Measurements from ENCODE around the gene CD58. TPM values are rescaled to one million over a fixed set of nuclear protein-coding genes. Genes with fewer than 3 reads are reported as not detected.

CD58 gene
- total RNA-seq, 1 experiment from 2014 or later: 8.2 TPM

DNA sequence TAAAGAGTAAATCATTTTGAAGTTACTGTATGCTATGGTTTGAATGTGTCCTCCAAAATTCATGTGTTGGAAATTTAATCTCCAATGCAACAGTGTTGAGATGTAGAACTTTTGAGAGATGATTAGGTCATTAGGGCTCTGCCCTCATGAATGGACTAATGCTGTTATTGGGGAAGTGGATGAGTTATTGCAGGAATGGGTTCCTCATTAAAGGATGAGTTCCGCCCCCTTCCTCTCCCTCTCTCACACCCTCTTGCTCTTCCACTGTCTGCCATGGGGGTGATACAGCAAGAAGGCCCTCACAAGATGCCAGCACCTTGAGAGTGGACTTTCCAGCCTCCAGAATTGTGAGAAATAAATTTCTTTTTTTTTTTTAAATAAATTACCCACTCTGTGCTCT lies 100.2 kb downstream of the CD58 start:
- no peak overlapping the region for H3K4me3 ChIP-seq (ENCODE audit: low read depth, low read length, poor library complexity, severe bottlenecking)
- H3K27ac ChIP-seq (ENCODE audit: low read depth, low read length, poor library complexity, severe bottlenecking): no peak overlapping the region
- intact Hi-C loops (cut with micrococcal nuclease; ENCODE audit: unreplicated experiment): no loop called here
- TF ChIP-seq, protein P1, sequence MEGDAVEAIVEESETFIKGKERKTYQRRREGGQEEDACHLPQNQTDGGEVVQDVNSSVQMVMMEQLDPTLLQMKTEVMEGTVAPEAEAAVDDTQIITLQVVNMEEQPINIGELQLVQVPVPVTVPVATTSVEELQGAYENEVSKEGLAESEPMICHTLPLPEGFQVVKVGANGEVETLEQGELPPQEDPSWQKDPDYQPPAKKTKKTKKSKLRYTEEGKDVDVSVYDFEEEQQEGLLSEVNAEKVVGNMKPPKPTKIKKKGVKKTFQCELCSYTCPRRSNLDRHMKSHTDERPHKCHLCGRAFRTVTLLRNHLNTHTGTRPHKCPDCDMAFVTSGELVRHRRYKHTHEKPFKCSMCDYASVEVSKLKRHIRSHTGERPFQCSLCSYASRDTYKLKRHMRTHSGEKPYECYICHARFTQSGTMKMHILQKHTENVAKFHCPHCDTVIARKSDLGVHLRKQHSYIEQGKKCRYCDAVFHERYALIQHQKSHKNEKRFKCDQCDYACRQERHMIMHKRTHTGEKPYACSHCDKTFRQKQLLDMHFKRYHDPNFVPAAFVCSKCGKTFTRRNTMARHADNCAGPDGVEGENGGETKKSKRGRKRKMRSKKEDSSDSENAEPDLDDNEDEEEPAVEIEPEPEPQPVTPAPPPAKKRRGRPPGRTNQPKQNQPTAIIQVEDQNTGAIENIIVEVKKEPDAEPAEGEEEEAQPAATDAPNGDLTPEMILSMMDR (conservative IDR thresholded peaks at IDR 0.05; ENCODE audit: low read depth, low read length): no peak
- no peaks in the 10 kb centered on the region for H3K36me3 ChIP-seq (ENCODE audit: insufficient read depth, low read length, poor library complexity, severe bottlenecking)
- H3K9me3 ChIP-seq (ENCODE audit: low read depth, low read length, poor library complexity, severe bottlenecking): no peaks in the 10 kb centered on the region
- POLR2A ChIA-PET (ENCODE audit: low non-redundant PET): no interaction called here
- H3K27me3 ChIP-seq (replicated peaks; ENCODE audit: insufficient read depth, low read depth, low read length, poor library complexity): no peaks in the 10 kb centered on the region
- peaks cover 45% of the 10 kb centered on the region for H3K4me1 ChIP-seq (ENCODE audit: insufficient read depth, low read length, poor library complexity, severe bottlenecking)
- DNase-seq (ENCODE audit: low spot score): no peak
- CTCF ChIA-PET: interaction anchor here (1.4 kb wide), 1 partner anchor 15 kb away, joined by 3 read pairs; no protein-coding TSS in a partner anchor
- BruUV-seq (replicated peaks): no TSS peak

DNA sequence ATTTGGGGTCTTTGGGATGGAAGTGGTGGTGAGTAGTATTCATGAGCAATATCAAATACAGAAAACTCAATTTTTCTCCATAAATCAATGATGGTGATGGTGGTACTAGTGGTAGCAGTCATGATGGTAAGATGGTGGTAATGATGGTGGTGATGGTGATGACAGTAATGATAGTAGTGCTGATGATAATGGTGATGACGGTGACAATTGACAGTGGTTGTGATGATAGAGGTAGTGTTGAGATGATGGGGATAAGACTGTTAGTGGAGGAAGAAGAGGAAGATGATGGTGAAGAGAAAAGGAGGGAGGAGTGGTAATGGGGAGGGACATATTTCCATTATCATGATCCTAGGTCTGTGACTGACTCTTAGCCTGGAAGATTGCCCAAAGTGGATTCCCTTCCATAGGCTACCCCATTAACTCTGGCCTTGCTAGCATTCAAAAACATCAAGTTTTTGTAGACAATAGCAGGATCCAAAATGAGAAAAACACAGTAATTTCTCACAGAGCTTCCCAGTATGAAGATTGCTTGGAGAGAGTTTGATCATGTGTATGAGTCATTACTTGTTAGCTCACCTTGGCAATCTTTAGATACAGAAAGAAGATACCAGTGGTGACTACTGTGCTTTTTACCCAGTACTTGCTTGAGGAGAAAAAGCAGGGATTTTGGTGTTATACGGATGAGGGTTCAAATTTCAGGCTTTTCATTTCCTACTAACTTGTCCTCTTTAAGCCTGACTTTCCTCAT lies 103.8 kb downstream of the CD58 start:
- no peak for DNase-seq (ENCODE audit: low spot score)
- intact Hi-C loops (cut with micrococcal nuclease; ENCODE audit: unreplicated experiment): no loop called here
- Histone ChIP-seq H3K27me3 (replicated peaks; ENCODE audit: insufficient read depth, low read depth, low read length, poor library complexity) (no peaks in the 10 kb centered on the region), H3K9me3 (ENCODE audit: low read depth, low read length, poor library complexity, severe bottlenecking) (no peaks in the 10 kb centered on the region), H3K4me1 (ENCODE audit: insufficient read depth, low read length, poor library complexity, severe bottlenecking) (peaks cover 60% of the 10 kb centered on the region), H3K4me3 (ENCODE audit: low read depth, low read length, poor library complexity, severe bottlenecking) (no peak overlapping the region), H3K36me3 (ENCODE audit: insufficient read depth, low read length, poor library complexity, severe bottlenecking) (no peaks in the 10 kb centered on the region), H3K27ac (ENCODE audit: low read depth, low read length, poor library complexity, severe bottlenecking) (no peak overlapping the region)
- BruUV-seq (replicated peaks): no TSS peak
- CTCF ChIA-PET: interaction anchor here (0.7 to 1.0 kb wide), 2 partner anchors 9 to 32 kb away, joined by 3 read pairs; no protein-coding TSS in a partner anchor
- TF ChIP-seq, protein P1 (conservative IDR thresholded peaks at IDR 0.05; ENCODE audit: low read depth, low read length): no peak
- no peak for TF ChIP-seq EZH2 (IDR thresholded peaks at IDR 0.05; ENCODE audit: borderline replicate concordance, low read depth, low read length, poor library complexity, severe bottlenecking)
- POLR2A ChIA-PET (ENCODE audit: low non-redundant PET): no interaction called here

DNA sequence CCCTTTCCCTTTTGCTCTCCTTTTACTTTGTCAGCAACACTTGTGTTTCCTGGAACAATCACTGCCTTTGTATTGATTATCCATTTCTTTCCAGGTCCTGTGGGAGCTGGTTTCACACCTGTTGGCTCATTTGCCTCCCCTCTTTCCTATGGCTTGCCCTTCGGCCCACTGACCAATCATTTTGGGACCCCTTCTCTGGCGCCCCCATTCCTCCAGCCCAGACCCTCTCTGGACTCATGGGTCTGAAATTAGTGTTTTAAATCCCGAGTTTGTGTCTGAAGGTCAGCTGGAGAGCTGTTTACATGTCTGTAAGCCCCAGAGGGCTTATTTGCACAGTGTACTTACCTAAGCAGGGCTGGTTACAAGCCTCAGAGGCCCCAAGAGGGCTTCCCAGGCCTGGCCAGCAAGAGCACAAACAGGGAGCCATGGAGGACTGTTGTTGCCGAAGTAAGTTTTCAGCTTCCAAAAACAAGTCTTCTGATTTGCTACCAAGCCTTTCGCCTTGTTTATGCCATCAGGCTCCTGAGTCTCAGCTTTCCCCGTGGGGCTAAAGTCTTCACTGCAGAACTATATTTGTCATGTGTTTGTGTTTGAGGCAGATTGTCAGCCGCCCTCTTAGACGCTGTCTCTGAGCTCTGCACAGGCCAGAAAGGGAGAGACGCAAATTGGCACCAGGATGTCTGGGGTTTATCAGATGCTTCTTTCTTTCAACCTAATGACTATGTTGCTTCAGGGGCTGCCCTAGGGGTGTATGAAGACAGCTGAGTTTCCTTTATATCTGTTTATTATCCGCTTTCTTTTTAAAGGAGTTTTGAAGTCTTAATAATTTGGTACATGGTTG lies 104.8 kb downstream of the CD58 start:
- no peaks in the 10 kb centered on the region for H3K27me3 ChIP-seq (replicated peaks; ENCODE audit: insufficient read depth, low read depth, low read length, poor library complexity)
- POLR2A ChIA-PET (ENCODE audit: low non-redundant PET): no interaction called here
- DNase-seq (ENCODE audit: low spot score): peak; percentile 40
- H3K36me3 ChIP-seq (ENCODE audit: insufficient read depth, low read length, poor library complexity, severe bottlenecking): no peaks in the 10 kb centered on the region
- H3K4me1 ChIP-seq (ENCODE audit: insufficient read depth, low read length, poor library complexity, severe bottlenecking): peaks cover 51% of the 10 kb centered on the region
- CTCF ChIA-PET: no interaction called here
- peak overlapping the region; percentile 57 for H3K27ac ChIP-seq (ENCODE audit: low read depth, low read length, poor library complexity, severe bottlenecking)
- no TSS peak for BruUV-seq (replicated peaks)
- H3K4me3 ChIP-seq (ENCODE audit: low read depth, low read length, poor library complexity, severe bottlenecking): no peak overlapping the region
- no peaks in the 10 kb centered on the region for H3K9me3 ChIP-seq (ENCODE audit: low read depth, low read length, poor library complexity, severe bottlenecking)
- intact Hi-C loops (cut with micrococcal nuclease; ENCODE audit: unreplicated experiment): no loop called here
- no peak for TF ChIP-seq EZH2 (IDR thresholded peaks at IDR 0.05; ENCODE audit: borderline replicate concordance, low read depth, low read length, poor library complexity, severe bottlenecking)

All from A673 (cell line).